ENCODE results near the gene CD160. TPM values are rescaled to one million over a fixed set of nuclear protein-coding genes. Genes with fewer than 3 reads are reported as not detected.

Gene CD160
- total and polyA plus RNA-seq, 8 donors, result 0.42 to 3.2 (median 2.6) TPM

- no peak overlapping the region for H3K4me3 ChIP-seq
- no peaks in the 10 kb centered on the region for H3K9me3 ChIP-seq
- H3K27ac ChIP-seq, result no peak overlapping the region
- TF ChIP-seq, protein P1, sequence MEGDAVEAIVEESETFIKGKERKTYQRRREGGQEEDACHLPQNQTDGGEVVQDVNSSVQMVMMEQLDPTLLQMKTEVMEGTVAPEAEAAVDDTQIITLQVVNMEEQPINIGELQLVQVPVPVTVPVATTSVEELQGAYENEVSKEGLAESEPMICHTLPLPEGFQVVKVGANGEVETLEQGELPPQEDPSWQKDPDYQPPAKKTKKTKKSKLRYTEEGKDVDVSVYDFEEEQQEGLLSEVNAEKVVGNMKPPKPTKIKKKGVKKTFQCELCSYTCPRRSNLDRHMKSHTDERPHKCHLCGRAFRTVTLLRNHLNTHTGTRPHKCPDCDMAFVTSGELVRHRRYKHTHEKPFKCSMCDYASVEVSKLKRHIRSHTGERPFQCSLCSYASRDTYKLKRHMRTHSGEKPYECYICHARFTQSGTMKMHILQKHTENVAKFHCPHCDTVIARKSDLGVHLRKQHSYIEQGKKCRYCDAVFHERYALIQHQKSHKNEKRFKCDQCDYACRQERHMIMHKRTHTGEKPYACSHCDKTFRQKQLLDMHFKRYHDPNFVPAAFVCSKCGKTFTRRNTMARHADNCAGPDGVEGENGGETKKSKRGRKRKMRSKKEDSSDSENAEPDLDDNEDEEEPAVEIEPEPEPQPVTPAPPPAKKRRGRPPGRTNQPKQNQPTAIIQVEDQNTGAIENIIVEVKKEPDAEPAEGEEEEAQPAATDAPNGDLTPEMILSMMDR (IDR thresholded peaks at IDR 0.05), result no peak
- intact Hi-C loops (cut with DNase I), result no loop called here
- DNase-seq, result no peak
- H3K4me1 ChIP-seq, result no peaks in the 10 kb centered on the region
- H3K27me3 ChIP-seq, result no peaks in the 10 kb centered on the region
- no peaks in the 10 kb centered on the region for H3K36me3 ChIP-seq
- ATAC-seq, result no peak
Measured at GRCh38 chr1:145705622-145706021, 13.7 kb upstream of the CD160 start.

GRCh38 chr1:145706086-145706664 lies 13.1 kb upstream of the CD160 start:
- no peak overlapping the region for H3K27ac ChIP-seq
- intact Hi-C loops (cut with DNase I), result no loop called here
- no peak overlapping the region for H3K4me3 ChIP-seq
- no peaks in the 10 kb centered on the region for H3K27me3 ChIP-seq
- H3K9me3 ChIP-seq, result no peaks in the 10 kb centered on the region
- ATAC-seq, result no peak
- TF ChIP-seq, protein P1 (IDR thresholded peaks at IDR 0.05), result no peak
- no peak for DNase-seq
- H3K4me1 ChIP-seq, result no peaks in the 10 kb centered on the region
- no peaks in the 10 kb centered on the region for H3K36me3 ChIP-seq

- no peaks in the 10 kb centered on the region for H3K9me3 ChIP-seq
- no peak within 1 kb of the TSS for H3K4me3 ChIP-seq
- H3K4me1 ChIP-seq, result no peaks in the 10 kb centered on the region
- intact Hi-C loops (cut with DNase I), result no loop called here
- ATAC-seq, result no peak
- no peak within 1 kb of the TSS for H3K27ac ChIP-seq
- no peaks in the 10 kb centered on the region for H3K36me3 ChIP-seq
- TF ChIP-seq, protein P1 (IDR thresholded peaks at IDR 0.05), result no peak
- DNase-seq, result no peak
- H3K27me3 ChIP-seq, result no peaks in the 10 kb centered on the region
Measured at GRCh38 chr1:145707183-145707867, 12.0 kb upstream of the CD160 start, which contains the start of gene PDZK1. PDZK1 (minus strand) TSS chr1:145707368; CDS start chr1:145688021, 19,347 bp downstream.

DNA sequence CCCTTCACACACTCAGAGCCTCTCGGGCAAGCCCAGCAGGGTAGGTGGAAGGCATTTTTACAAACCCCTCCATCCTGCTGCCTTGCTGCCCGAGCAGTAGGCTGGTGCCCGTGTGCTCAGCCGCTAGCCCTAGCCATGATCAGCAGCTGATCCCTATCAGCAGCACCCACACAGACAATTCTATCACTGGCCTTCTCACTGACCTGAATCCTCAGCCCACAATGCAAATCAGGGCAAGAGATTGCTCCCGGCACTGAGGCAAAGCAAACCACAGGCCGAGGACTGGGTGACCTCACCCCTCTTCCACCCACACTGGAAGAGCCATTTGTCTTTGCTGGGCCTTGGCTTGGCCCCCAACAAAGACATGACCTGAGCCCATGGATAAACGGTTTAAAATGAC lies 11.2 kb upstream of the CD160 start:
- Histone ChIP-seq H3K4me3 (no peak overlapping the region), H3K36me3 (no peaks in the 10 kb centered on the region), H3K27me3 (no peaks in the 10 kb centered on the region), H3K9me3 (no peaks in the 10 kb centered on the region), H3K27ac (no peak overlapping the region), H3K4me1 (no peaks in the 10 kb centered on the region)
- TF ChIP-seq, protein P1 (IDR thresholded peaks at IDR 0.05), result no peak
- DNase-seq, result no peak
- no peak for ATAC-seq
- intact Hi-C loops (cut with DNase I), result no loop called here

- H3K27ac ChIP-seq, result no peak overlapping the region
- no peaks in the 10 kb centered on the region for H3K36me3 ChIP-seq
- TF ChIP-seq, protein P1 (IDR thresholded peaks at IDR 0.05), result no peak
- DNase-seq (no peak), ATAC-seq (no peak)
- intact Hi-C loops (cut with DNase I), result no loop called here
- no peaks in the 10 kb centered on the region for H3K27me3 ChIP-seq
- H3K9me3 ChIP-seq, result no peaks in the 10 kb centered on the region
- no peaks in the 10 kb centered on the region for H3K4me1 ChIP-seq
- H3K4me3 ChIP-seq, result no peak overlapping the region
Measured at GRCh38 chr1:145710291-145711027, 8.8 kb upstream of the CD160 start.

Measured in left lung (tissue), 10 donors.